GM12878 (cell line): ENCODE measurements around the gene SMIM38. TPM values are rescaled to one million over a fixed set of nuclear protein-coding genes. Genes with fewer than 3 reads are reported as not detected.
A peak's percentile ranks its signal among the peaks of the same experiment; 100 is the strongest.

Experiments used
- ATAC-seq: fragments of 200-7000 bp; cut with Tn5 transposase; 3 replicates; pipeline ENCODE4 v1.9.1; 2020; ENCODE audit warnings: mild to moderate bottlenecking, moderate library complexity
- Bru-seq: library from RNA; stranded (reverse); fragments of 400-500 nt; gene quantifications from one replicate; lab custom pipeline; 2021; lab: Mats Ljungman, UMichigan
- BruChase-seq, 2 experiments: library from RNA; stranded (reverse); fragments of 400-500 nt; gene quantifications; one replicate each; lab custom pipeline; 2021; lab: Mats Ljungman, UMichigan
- BruUV-seq: library from RNA; stranded (reverse); fragments of 400-500 nt; replicated peaks from 2 replicates; lab custom pipeline; 2021; lab: Mats Ljungman, UMichigan
- CTCF ChIA-PET: fragments of 300-600 bp; sonication (Branson Sonifier 250); formaldehyde crosslinking; extraction: SDS; loops from one replicate; lab custom pipeline; 2021; ENCODE audit warnings: inconsistent platforms; lab: Yijun Ruan, JAX
- POLR2A ChIA-PET: fragments of 350-600 bp; formaldehyde crosslinking; extraction: SDS; loops from one replicate; lab custom pipeline; 2021; ENCODE audit warnings: inconsistent platforms; lab: Charles Lee
- RAD21 ChIA-PET: fragments of 300-600 bp; sonication (Branson Sonifier 250); formaldehyde crosslinking; loops from one replicate; lab custom pipeline; 2023; ENCODE audit warnings: antibody characterized with exemption; ENCODE audit not compliant: unreplicated experiment; lab: Charles Lee
- SMC1A ChIA-PET: fragments of 300-600 bp; sonication (Branson Sonifier 250); formaldehyde crosslinking; loops from one replicate; lab custom pipeline; 2023; ENCODE audit not compliant: unreplicated experiment, uncharacterized antibody; lab: Charles Lee
- DNase-seq: peaks from one replicate; pipeline ENCODE4 v3.0.0-alpha.2; 2011; ENCODE audit warnings: low read depth, low spot score
- FAIRE-seq: peaks from 3 replicates; lab custom pipeline; 2011; peaks lifted over from hg19 to GRCh38; lab: Jason Lieb, UNC
- H2AFZ ChIP-seq: 2 replicates; pipeline ENCODE4 v1.6.0; 2011; ENCODE audit warnings: low read depth, low read length, control low read depth; ENCODE audit not compliant: control insufficient read depth
- H3K27ac ChIP-seq: 2 replicates; pipeline ENCODE4 v1.5.1; 2011; ENCODE audit warnings: control low read depth; ENCODE audit not compliant: control insufficient read depth, insufficient read depth
- H3K27me3 ChIP-seq, 2 experiments: replicated peaks in 1 of 2; 2 replicates each; pipeline versions ENCODE4 v1.6.0 to v1.6.1; 2011; ENCODE audit warnings: low read length in 1 of 2; ENCODE audit not compliant: control insufficient read depth in 2 of 2, insufficient read depth in 2 of 2
- H3K36me3 ChIP-seq, 2 experiments: 2 replicates each; pipeline ENCODE4 v1.5.1; 2011; ENCODE audit warnings: low read length in 1 of 2; ENCODE audit not compliant: control insufficient read depth in 2 of 2, insufficient read depth in 2 of 2
- H3K4me1 ChIP-seq: 2 replicates; pipeline ENCODE4 v1.6.1; 2011; ENCODE audit warnings: mild to moderate bottlenecking, low read length, moderate library complexity, mixed read lengths; ENCODE audit not compliant: control insufficient read depth, insufficient read depth
- H3K4me2 ChIP-seq: 2 replicates; pipeline ENCODE4 v1.6.0; 2011; ENCODE audit warnings: control low read depth; ENCODE audit not compliant: control insufficient read depth, insufficient read depth
- H3K4me3 ChIP-seq: fragments of 200-600 bp; sonication (generic); 2 replicates; pipeline ENCODE4 v1.5.1; 2016
- H3K79me2 ChIP-seq: 2 replicates; pipeline ENCODE4 v1.6.0; 2011; ENCODE audit warnings: low read length; ENCODE audit not compliant: control insufficient read depth, insufficient read depth
- H3K9ac ChIP-seq: 2 replicates; pipeline ENCODE4 v1.8.0; 2011; ENCODE audit warnings: low read length, control low read depth, mixed read lengths; ENCODE audit not compliant: control insufficient read depth, insufficient read depth
- H3K9me3 ChIP-seq: replicated peaks from 3 replicates; pipeline ENCODE4 v1.5.1; 2011; ENCODE audit warnings: mild to moderate bottlenecking, low read length; ENCODE audit not compliant: control insufficient read depth, insufficient read depth
- H4K20me1 ChIP-seq: 2 replicates; pipeline ENCODE4 v1.6.0; 2011; ENCODE audit not compliant: control insufficient read depth, insufficient read depth
- GATAD2B ChIP-seq: fragments of 450-650 bp; conservative IDR thresholded peaks from 2 replicates; pipeline ENCODE4 v1.6.1; 2017; ENCODE audit warnings: low read depth, mild to moderate bottlenecking, moderate library complexity
- MEF2B ChIP-seq: fragments of 450-650 bp; IDR thresholded peaks from 2 replicates; pipeline ENCODE4 v1.6.1; 2018; ENCODE audit warnings: mild to moderate bottlenecking, moderate library complexity; ENCODE audit not compliant: partially characterized antibody, poor library complexity, severe bottlenecking
- NRF1 ChIP-seq: conservative IDR thresholded peaks from 2 replicates; pipeline ENCODE4 v1.6.1; 2011; ENCODE audit warnings: mild to moderate bottlenecking, low read depth, low read length, improper control_type of control experiment
- POLR2A ChIP-seq: IDR thresholded peaks from 2 replicates; pipeline ENCODE4 v1.6.1; 2011; ENCODE audit warnings: low read depth, mild to moderate bottlenecking, low read length
- RAD51 ChIP-seq: fragments of 450-650 bp; IDR thresholded peaks from 2 replicates; pipeline ENCODE4 v1.6.1; 2016; ENCODE audit warnings: moderate library complexity, mild to moderate bottlenecking, inconsistent platforms
- SKIL ChIP-seq: fragments of 450-650 bp; IDR thresholded peaks from 2 replicates; pipeline ENCODE4 v1.6.1; 2017; ENCODE audit warnings: mild to moderate bottlenecking, low read depth, inconsistent platforms; ENCODE audit not compliant: poor library complexity, severe bottlenecking
- SREBF1 ChIP-seq: IDR thresholded peaks from 2 replicates; pipeline ENCODE4 v1.6.1; 2012; ENCODE audit warnings: mild to moderate bottlenecking, low read length
- STAT3 ChIP-seq: IDR thresholded peaks from 2 replicates; pipeline ENCODE4 v1.6.1; 2011; ENCODE audit warnings: low read depth, low read length, improper control_type of control experiment
- TCF3 ChIP-seq: IDR thresholded peaks from 2 replicates; pipeline ENCODE4 v1.6.1; 2012; ENCODE audit warnings: low read depth, mild to moderate bottlenecking, low read length, borderline replicate concordance; ENCODE audit not compliant: insufficient read depth
- WRNIP1 ChIP-seq: IDR thresholded peaks from 2 replicates; pipeline ENCODE4 v1.6.1; 2011; ENCODE audit warnings: low read depth, low read length, improper control_type of control experiment, borderline replicate concordance
- ZNF217 ChIP-seq: fragments of 450-650 bp; IDR thresholded peaks from 2 replicates; pipeline ENCODE4 v1.6.1; 2017; ENCODE audit warnings: antibody characterized with exemption, mild to moderate bottlenecking
- ZNF592 ChIP-seq: fragments of 450-650 bp; IDR thresholded peaks from 2 replicates; pipeline ENCODE4 v1.6.1; 2017; ENCODE audit warnings: mild to moderate bottlenecking, moderate library complexity
- WGBS: methylation state at CpG from one replicate; pipeline ENCODE4 v1.1.6; 2016; ENCODE audit warnings: low lambda C conversion rate; ENCODE audit not compliant: insufficient replicate concordance, insufficient coverage; ENCODE audit errors: missing lambda C conversion rate; 5-methylcytosine and 5-hydroxymethylcytosine counted together
- in situ Hi-C: fragments of 300-500 bp; cut with MboI; formaldehyde crosslinking; loops from 9 replicates; pipeline ENCODE4 v1.14.3; 2018; ENCODE audit warnings: mixed read lengths
- intact Hi-C: fragments of 100-400 bp; cut with micrococcal nuclease; formaldehyde crosslinking; loops from one replicate; pipeline ENCODE4 v1.14.2; 2022; ENCODE audit not compliant: unreplicated experiment
- long read RNA-seq, 2 experiments: library from polyadenylated mRNA; unstranded; transcript quantifications; one replicate each; pipeline ENCODE4 v2.0.0, GENCODE V29; 2019 to 2020
- polyA minus RNA-seq, 3 experiments: library from RNA; depleted of rRNA, polyadenylated mRNA; stranded (reverse); fragments of >200 nt; gene quantifications; 2 replicates each; pipeline ENCODE4 v1.2.3, GENCODE V29; 2011
- polyA plus RNA-seq, 11 experiments: library from polyadenylated mRNA; depleted of rRNA in 4 of 11; unstranded in 6 of 11; stranded (reverse) in 5 of 11; fragments of >200 nt; fragmentation: Nextera tagmentation in 4 of 11; fragmentation: Illumina TruSeq in 1 of 11; extraction: Ambion mirVana in 4 of 11; extraction: Trizol in 1 of 11; gene quantifications; 1 replicate in 1 of 11; 2 replicates in 10 of 11; pipeline versions ENCODE4 v1.2.1 to v1.2.3, GENCODE V29; 2011 to 2016; ENCODE audit warnings: inconsistent platforms in 2 of 11, missing spikeins in 2 of 11, low read depth in 1 of 11
- total RNA-seq, 4 experiments: library from RNA; depleted of rRNA in 3 of 4; stranded (reverse); fragments of >200 nt in 3 of 4; fragmentation: Illumina TruSeq in 1 of 4; extraction: Trizol in 1 of 4; gene quantifications; 2 replicates each; pipeline versions ENCODE4 v1.2.1 to v1.2.3, GENCODE V29; 2013 to 2021

Gene SMIM38
- total RNA-seq (2013; cell fraction: nucleolus; rRNA removed), result 43.8 and 47.7 TPM in 2 replicates
- total RNA-seq (2014; rRNA removed) (3.8 and 5.3 TPM in 2 replicates), total RNA-seq (2014; rRNA removed; fragmentation: Illumina TruSeq; extraction: Trizol) (1.8 and 2.1 TPM in 2 replicates), total RNA-seq (2021) (2.8 and 3.5 TPM in 2 replicates), polyA plus RNA-seq (2011; rRNA removed) (3.1 and 5.0 TPM in 2 replicates), polyA plus RNA-seq (2014; fragmentation: Illumina TruSeq; extraction: Trizol) (0.95 and 1.4 TPM in 2 replicates), polyA plus RNA-seq (2014; fragmentation: Nextera tagmentation; extraction: Ambion mirVana) (under 1 TPM in 1 of 2 experiments, not detected in 1; 0.15 TPM), polyA plus RNA-seq (2014; rRNA removed) (4.0 and 4.3 TPM in 2 replicates), polyA plus RNA-seq (2016; fragmentation: Nextera tagmentation; extraction: Ambion mirVana) (under 1 TPM; 0.21 to 0.63 TPM), polyA minus RNA-seq (2011; rRNA and poly(A)+ RNA removed) (7.4 and 15.5 TPM in 2 replicates), Bru-seq, nascent RNA (percentile 82 among the genes with signal in this experiment), BruChase-seq, experiment 1, labeled RNA remaining after a 6-hour chase (percentile 81 among the genes with signal in this experiment), BruChase-seq, experiment 2, labeled RNA remaining after a 2-hour chase (percentile 75 among the genes with signal in this experiment)
- polyA plus RNA-seq (2011; ENCODE audit: low read depth), result 2.6 TPM
- 6.9 and 8.4 TPM in 2 replicates for polyA plus RNA-seq (2011; cell fraction: cytosol; rRNA removed)
- 11.2 and 17.9 TPM in 2 replicates for polyA plus RNA-seq (2011; cell fraction: nucleus; rRNA removed)
- 4.0 and 5.9 TPM in 2 replicates for polyA plus RNA-seq (2012)
- polyA minus RNA-seq (2011; cell fraction: cytosol; rRNA and poly(A)+ RNA removed), result 2.7 and 4.4 TPM in 2 replicates
- 7.4 and 7.9 TPM in 2 replicates for polyA minus RNA-seq (2011; cell fraction: nucleus; rRNA and poly(A)+ RNA removed)
- long read RNA-seq, experiment 1, result 0 reads
- long read RNA-seq, experiment 2, result 0 reads

GRCh38 chr11:69155302-69156234 is at the start of gene SMIM38:
TSS of gene SMIM38 (plus strand) at chr11:69155935. CDS start at chr11:69157847, 1,912 bp downstream.
- peak; percentile 77 for ATAC-seq
- H4K20me1 ChIP-seq, result no peaks in the 10 kb centered on the region
- H3K4me1 ChIP-seq, result peaks cover 32% of the 10 kb centered on the region
- ChIA-PET SMC1A (interaction anchor here (0.7 to 5.5 kb wide), 16 partner anchors 9 to 142 kb away, joined by 3 to 35 read pairs (median 3); no protein-coding TSS in a partner anchor), POLR2A (interaction anchor here (0.5 to 3.3 kb wide), 10 partner anchors 9 to 695 kb away, joined by 3 to 32 read pairs (median 5); partner anchors contain the start of gene PPP6R3), CTCF (interaction anchor here (0.5 to 2.7 kb wide), 8 partner anchors 11 to 515 kb away, joined by 3 to 11 read pairs (median 5); partner anchors contain the start of gene LINC01488), RAD21 (interaction anchor here (0.7 to 2.9 kb wide), 11 partner anchors 11 to 487 kb away, joined by 3 to 27 read pairs (median 6); no protein-coding TSS in a partner anchor)
- H3K27me3 ChIP-seq, result no peaks in the 10 kb centered on the region
- peak within 1 kb of the TSS; percentile 76 for H3K27ac ChIP-seq
- H3K79me2 ChIP-seq, result peaks cover 5% of the 10 kb centered on the region
- no peak for FAIRE-seq
- H3K9ac ChIP-seq, result peak within 1 kb of the TSS; percentile 55
- H3K4me3 ChIP-seq, result peak within 1 kb of the TSS; percentile 57
- BruUV-seq, result no TSS peak
- no peaks in the 10 kb centered on the region; the same call in 2 of the 3 replicates for H3K9me3 ChIP-seq
- in situ Hi-C loops (no loop called here), intact Hi-C loops (no loop called here)
- peak; percentile 47 for DNase-seq
- WGBS, result 23% methylated on average over 32 of the region's 32 CpGs
- H2AFZ ChIP-seq, result peak within 1 kb of the TSS; percentile 75
- H3K4me2 ChIP-seq, result peak within 1 kb of the TSS; percentile 79
- H3K36me3 ChIP-seq, result no peaks in the 10 kb centered on the region
- TF ChIP-seq SKIL (no peak), ZNF592 (peak; percentile 45; the same call in 1 of the 2 replicates), ZNF217 (no peak), WRNIP1 (no peak), NRF1 (no peak), RAD51 (no peak), POLR2A (peak; percentile 71), TCF3 (0 out of 2 replicates have a peak, but pooled peaks have one; percentile 58), STAT3 (no peak), SREBF1 (no peak), MEF2B (no peak), GATAD2B (peak; percentile 43; the same call in 1 of the 2 replicates)
